ENCODE data around the gene LRMDA. TPM values are rescaled to one million over a fixed set of nuclear protein-coding genes. Genes with fewer than 3 reads are reported as not detected.

Gene LRMDA
- polyA plus RNA-seq, 2 of the 4 experiments (the other 2 are of a cell fraction), result 4.6 to 5.2 TPM

DNA sequence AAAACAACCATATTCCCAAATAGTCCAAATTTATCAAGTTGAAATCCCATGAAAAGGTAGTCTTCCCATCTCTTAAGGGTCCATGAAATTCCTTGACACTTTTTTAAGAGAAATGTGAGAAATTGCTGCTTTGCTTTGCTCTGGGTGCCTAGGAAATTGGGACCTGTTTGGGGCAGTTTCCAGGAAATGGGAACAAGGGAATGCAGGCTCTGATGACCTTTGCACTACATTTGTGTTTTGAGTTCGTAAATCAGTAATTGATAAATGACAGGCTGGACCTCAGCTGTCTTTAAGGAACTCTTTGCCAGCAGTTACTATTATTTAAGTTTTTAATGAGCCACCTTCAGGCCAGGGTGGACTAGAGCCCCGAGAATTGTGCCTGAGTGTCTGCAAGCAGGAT, 203.5 kb downstream of the LRMDA start (continued):
- no peak for TF ChIP-seq KDM1A (IDR thresholded peaks at IDR 0.05; ENCODE audit: low read depth)

GRCh38 chr10:75638752-75639151, 207.3 kb downstream of the LRMDA start:
- Histone ChIP-seq H3K27ac (no peak overlapping the region), H3K4me3 (no peak overlapping the region), H3K9me3 (no peaks in the 10 kb centered on the region), H3K4me1 (no peaks in the 10 kb centered on the region), H3K4me2 (no peak overlapping the region)
- no peak for DNase-seq (ENCODE audit: low read depth in 1 of 2, low spot score in 1 of 2)
- ChIA-PET POLR2A (no interaction called here), CTCF (no interaction called here)
- peak; percentile 59 for TF ChIP-seq MAFK (IDR thresholded peaks at IDR 0.05; ENCODE audit: partially characterized antibody)
- no peak for TF ChIP-seq TP53 (CRISPR knock-in tag; IDR thresholded peaks at IDR 0.05)
- FAIRE-seq, result no peak
- no peak for ATAC-seq
- 51% methylated on average over 2 of the region's 2 CpGs for WGBS (ENCODE audit: missing lambda C conversion rate)

DNA sequence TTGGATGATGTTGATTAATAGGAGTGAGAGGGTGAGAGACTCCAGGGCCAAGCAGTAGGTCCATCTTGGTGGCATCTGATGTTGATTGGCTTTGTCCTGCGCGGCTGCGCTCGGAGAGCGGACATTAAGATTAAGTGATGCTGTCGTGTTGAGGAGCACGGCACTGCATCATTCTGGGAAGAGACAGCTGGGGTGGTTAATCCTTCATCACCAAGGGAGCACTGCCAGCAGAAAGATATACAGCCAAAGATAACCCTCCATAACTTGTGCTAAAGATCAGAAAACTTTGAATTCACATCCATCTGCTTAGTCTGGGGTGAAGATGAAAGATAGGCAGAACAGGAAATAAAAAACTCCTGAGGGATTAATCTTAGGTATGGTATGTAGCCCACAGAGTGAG, 208.3 kb downstream of the LRMDA start:
- ChIA-PET POLR2A (interaction anchor here (1.1 kb wide), 1 partner anchor 239 kb away, joined by 3 read pairs; the partner anchor contains the start of gene ZNF503), CTCF (no interaction called here)
- FAIRE-seq, result no peak
- TF ChIP-seq, protein P1, sequence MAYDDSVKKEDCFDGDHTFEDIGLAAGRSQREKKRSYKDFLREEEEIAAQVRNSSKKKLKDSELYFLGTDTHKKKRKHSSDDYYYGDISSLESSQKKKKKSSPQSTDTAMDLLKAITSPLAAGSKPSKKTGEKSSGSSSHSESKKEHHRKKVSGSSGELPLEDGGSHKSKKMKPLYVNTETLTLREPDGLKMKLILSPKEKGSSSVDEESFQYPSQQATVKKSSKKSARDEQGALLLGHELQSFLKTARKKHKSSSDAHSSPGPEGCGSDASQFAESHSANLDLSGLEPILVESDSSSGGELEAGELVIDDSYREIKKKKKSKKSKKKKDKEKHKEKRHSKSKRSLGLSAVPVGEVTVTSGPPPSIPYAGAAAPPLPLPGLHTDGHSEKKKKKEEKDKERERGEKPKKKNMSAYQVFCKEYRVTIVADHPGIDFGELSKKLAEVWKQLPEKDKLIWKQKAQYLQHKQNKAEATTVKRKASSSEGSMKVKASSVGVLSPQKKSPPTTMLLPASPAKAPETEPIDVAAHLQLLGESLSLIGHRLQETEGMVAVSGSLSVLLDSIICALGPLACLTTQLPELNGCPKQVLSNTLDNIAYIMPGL (CRISPR knock-in tag; IDR thresholded peaks at IDR 0.05; ENCODE audit: borderline replicate concordance), result no peak
- TF ChIP-seq EP300 (IDR thresholded peaks at IDR 0.05) (no peak), SMC3 (IDR thresholded peaks at IDR 0.05) (no peak), CBX8 (IDR thresholded peaks at IDR 0.05) (no peak), ESRRA (IDR thresholded peaks at IDR 0.05; ENCODE audit: borderline replicate concordance, low read length) (no peak), CHD4 (IDR thresholded peaks at IDR 0.05; ENCODE audit: borderline replicate concordance) (no peak), KDM5A (IDR thresholded peaks at IDR 0.05) (no peak), JUNB (IDR thresholded peaks at IDR 0.05) (no peak), FOSB (CRISPR knock-in tag; IDR thresholded peaks at IDR 0.05) (no peak), ZNF302 (CRISPR knock-in tag; IDR thresholded peaks at IDR 0.05) (no peak), E2F6 (IDR thresholded peaks at IDR 0.05; ENCODE audit: borderline replicate concordance, low read depth) (no peak), HOXB5 (CRISPR knock-in tag; IDR thresholded peaks at IDR 0.05) (no peak)
- TF ChIP-seq, protein P2, sequence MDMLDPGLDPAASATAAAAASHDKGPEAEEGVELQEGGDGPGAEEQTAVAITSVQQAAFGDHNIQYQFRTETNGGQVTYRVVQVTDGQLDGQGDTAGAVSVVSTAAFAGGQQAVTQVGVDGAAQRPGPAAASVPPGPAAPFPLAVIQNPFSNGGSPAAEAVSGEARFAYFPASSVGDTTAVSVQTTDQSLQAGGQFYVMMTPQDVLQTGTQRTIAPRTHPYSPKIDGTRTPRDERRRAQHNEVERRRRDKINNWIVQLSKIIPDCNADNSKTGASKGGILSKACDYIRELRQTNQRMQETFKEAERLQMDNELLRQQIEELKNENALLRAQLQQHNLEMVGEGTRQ (IDR thresholded peaks at IDR 0.05), result no peak
- ATAC-seq, result no peak
- no peak for DNase-seq (ENCODE audit: low read depth in 1 of 2, low spot score in 1 of 2)
- WGBS (ENCODE audit: missing lambda C conversion rate), result 97% methylated on average over 7 of the region's 7 CpGs
- no peaks in the 10 kb centered on the region for H3K9me3 ChIP-seq
- H3K4me2 ChIP-seq, result no peak overlapping the region
- no peak overlapping the region for H3K27ac ChIP-seq
- H3K4me3 ChIP-seq, result no peak overlapping the region
- H3K4me1 ChIP-seq, result no peaks in the 10 kb centered on the region

GRCh38 chr10:75640381-75640780, 209.0 kb downstream of the LRMDA start:
- TF ChIP-seq MYC (IDR thresholded peaks at IDR 0.05; ENCODE audit: borderline replicate concordance, low read length) (no peak), GATA3 (IDR thresholded peaks at IDR 0.05; ENCODE audit: borderline replicate concordance) (no peak), RARB (CRISPR knock-in tag; IDR thresholded peaks at IDR 0.05) (no peak), SREBF2 (IDR thresholded peaks at IDR 0.05) (no peak), KDM1A (IDR thresholded peaks at IDR 0.05; ENCODE audit: low read depth) (no peak), EHF (CRISPR knock-in tag; IDR thresholded peaks at IDR 0.05) (no peak)
- ChIA-PET CTCF (interaction anchor here (0.5 to 0.9 kb wide), 3 partner anchors 31 to 240 kb away, joined by 3 read pairs; no protein-coding TSS in a partner anchor), POLR2A (interaction anchor here (1.1 kb wide), 1 partner anchor 239 kb away, joined by 3 read pairs; the partner anchor contains the start of gene ZNF503)
- Histone ChIP-seq H3K27ac (no peak overlapping the region), H3K9me3 (no peaks in the 10 kb centered on the region), H3K4me3 (no peak overlapping the region), H3K4me1 (no peaks in the 10 kb centered on the region), H3K4me2 (no peak overlapping the region)
- ATAC-seq, result no peak
- DNase-seq (ENCODE audit: low read depth in 1 of 2, low spot score in 1 of 2), result no peak
- WGBS (ENCODE audit: missing lambda C conversion rate), result 81% methylated on average over 3 of the region's 3 CpGs
- no peak for FAIRE-seq

Measured in A549 (cell line).